GM18526 (cell line): ENCODE data around the gene SEZ6.

Source experiments
- POLR2A ChIP-seq: IDR thresholded peaks from 3 replicates; pipeline ENCODE4 v1.6.1; 2011; ENCODE audit not compliant: insufficient read length; ENCODE audit errors: extremely low read depth

SEZ6 gene

GRCh38 chr17:29042026-29042678 lies 36.3 kb upstream of the SEZ6 start:
- TF ChIP-seq POLR2A, result no peak

- no peak for TF ChIP-seq POLR2A
Observed at GRCh38 chr17:29041571-29041970, 35.7 kb upstream of the SEZ6 start.

- TF ChIP-seq POLR2A, result no peak
Observed at GRCh38 chr17:29041091-29041490, 35.3 kb upstream of the SEZ6 start.

- no peak for TF ChIP-seq POLR2A
Observed at GRCh38 chr17:29039764-29040598, 34.1 kb upstream of the SEZ6 start.

- TF ChIP-seq POLR2A, result no peak
Observed at GRCh38 chr17:29038085-29038795, 32.4 kb upstream of the SEZ6 start.

GRCh38 chr17:29037739-29038084 lies 31.9 kb upstream of the SEZ6 start:
- TF ChIP-seq POLR2A, result no peak

GRCh38 chr17:29036584-29036983 lies 30.8 kb upstream of the SEZ6 start:
- TF ChIP-seq POLR2A, result no peak

GRCh38 chr17:29034510-29034909 lies 28.7 kb upstream of the SEZ6 start:
- no peak for TF ChIP-seq POLR2A

GRCh38 chr17:29032857-29033197 lies 27.0 kb upstream of the SEZ6 start:
- TF ChIP-seq POLR2A, result no peak

- no peak for TF ChIP-seq POLR2A
Observed at GRCh38 chr17:29032013-29032856, 26.4 kb upstream of the SEZ6 start.

- no peak for TF ChIP-seq POLR2A
Observed at GRCh38 chr17:29031488-29031887, 25.7 kb upstream of the SEZ6 start.

GRCh38 chr17:29024316-29024952 lies 18.6 kb upstream of the SEZ6 start:
- no peak for TF ChIP-seq POLR2A

- TF ChIP-seq POLR2A, result no peak
Observed at GRCh38 chr17:29022074-29022473, 16.2 kb upstream of the SEZ6 start.

- no peak for TF ChIP-seq POLR2A
Observed at GRCh38 chr17:29021226-29021625, 15.4 kb upstream of the SEZ6 start.

GRCh38 chr17:29020576-29020975 lies 14.7 kb upstream of the SEZ6 start:
- TF ChIP-seq POLR2A, result no peak
